ENCODE data around the gene RBM46.

RBM46 gene, protein sequence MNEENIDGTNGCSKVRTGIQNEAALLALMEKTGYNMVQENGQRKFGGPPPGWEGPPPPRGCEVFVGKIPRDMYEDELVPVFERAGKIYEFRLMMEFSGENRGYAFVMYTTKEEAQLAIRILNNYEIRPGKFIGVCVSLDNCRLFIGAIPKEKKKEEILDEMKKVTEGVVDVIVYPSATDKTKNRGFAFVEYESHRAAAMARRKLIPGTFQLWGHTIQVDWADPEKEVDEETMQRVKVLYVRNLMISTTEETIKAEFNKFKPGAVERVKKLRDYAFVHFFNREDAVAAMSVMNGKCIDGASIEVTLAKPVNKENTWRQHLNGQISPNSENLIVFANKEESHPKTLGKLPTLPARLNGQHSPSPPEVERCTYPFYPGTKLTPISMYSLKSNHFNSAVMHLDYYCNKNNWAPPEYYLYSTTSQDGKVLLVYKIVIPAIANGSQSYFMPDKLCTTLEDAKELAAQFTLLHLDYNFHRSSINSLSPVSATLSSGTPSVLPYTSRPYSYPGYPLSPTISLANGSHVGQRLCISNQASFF

GRCh38 chr4:154781126-154781982 lies at the start of gene RBM46:
Gene RBM46 (plus strand): TSS chr4:154781272. CDS start chr4:154796753, 15,481 bp downstream.
- no peak for DNase-seq

- DNase-seq = no peak
These were observed 49.3 kb upstream of the RBM46 start for GRCh38 chr4:154731756-154732155.

GRCh38 chr4:154732669-154733068 lies 48.4 kb upstream of the RBM46 start:
- no peak for DNase-seq

DNA sequence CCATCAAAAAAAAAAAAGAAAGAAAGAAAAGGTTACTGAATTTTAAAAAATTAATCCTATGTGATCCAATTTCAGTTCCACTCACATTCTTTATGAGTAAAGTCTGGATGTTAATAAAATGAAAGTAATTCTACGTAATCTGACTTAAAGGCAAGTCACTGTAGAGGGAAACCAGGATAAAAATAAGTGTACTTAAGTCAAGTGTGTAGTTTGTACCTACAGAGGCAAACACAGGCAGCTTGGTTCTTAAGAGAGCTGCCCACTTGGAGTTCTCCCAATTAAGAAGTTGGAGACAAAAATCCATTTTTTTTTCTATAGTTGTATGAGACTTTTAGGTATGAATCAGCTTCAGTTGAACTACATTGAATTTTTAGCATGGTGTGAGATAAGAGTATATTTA lies 44.3 kb upstream of the RBM46 start:
- no peak for DNase-seq

- DNase-seq = no peak
These were observed 42.6 kb upstream of the RBM46 start for GRCh38 chr4:154738426-154738825.

DNA sequence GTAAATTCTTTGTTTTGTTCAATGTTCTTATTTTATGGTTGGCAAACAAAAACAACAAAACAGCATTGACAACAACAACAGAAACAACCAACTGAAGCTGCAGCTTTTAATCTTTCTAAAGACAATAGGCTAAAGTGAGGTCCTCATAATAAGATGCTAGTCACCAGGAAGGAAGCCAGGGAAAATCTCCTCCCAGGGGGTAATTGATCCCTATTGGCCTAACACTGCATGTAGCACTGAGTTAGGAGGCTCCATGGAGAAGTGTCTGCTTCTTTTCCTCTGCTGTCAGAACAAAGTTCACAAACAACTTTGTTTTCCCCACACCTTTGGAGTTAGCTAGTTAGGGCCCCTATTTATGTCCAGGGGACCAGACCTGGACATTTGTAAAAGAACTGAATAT lies 42.0 kb upstream of the RBM46 start:
- no peak for DNase-seq

DNA sequence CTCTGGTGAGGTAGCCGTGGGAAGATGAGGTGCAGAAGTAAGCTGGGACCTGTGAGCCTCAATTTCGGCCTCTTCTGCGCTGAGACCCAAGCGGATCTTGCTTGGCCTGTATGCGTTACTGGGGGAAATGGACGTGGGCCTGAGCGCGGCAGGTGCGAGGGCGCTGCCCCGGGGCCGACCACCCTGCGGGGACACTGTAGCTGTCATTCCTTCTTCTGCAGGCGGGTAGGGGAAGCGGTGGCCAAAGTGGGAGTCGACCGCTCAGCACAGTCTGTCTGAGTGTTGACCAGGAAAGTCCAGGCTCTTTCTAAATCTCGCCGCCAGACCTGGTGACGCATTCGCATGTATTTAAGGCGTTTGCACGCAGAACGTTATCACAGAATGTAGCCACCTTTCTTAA lies 40.6 kb upstream of the RBM46 start:
- no peak for DNase-seq

DNA sequence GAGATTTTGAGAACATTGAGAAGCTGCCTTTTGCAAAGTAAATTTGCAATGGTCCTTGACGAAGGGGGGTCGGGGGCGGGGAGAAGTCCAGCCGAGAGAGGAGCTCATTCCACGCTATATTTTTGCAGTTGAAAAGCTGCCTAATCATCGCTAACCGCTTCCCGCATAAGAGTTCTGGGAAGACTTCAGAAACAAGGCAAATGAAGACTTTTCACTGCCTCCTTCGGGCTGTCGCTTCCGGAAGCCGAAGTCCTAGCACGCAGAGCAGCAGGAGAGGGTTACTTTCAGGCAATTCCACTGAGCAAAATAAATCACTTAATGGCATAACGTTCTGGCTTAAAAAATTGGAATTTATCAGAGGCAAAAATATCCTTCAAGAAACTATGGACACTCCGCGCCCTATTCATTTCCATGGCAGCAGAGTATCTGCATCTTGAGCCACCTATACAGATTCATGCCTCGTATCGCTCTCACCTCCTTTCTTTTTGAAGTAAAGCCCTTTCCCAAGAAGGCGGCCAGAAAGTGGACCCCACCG lies 39.9 kb upstream of the RBM46 start:
- DNase-seq = no peak

- DNase-seq = no peak
These were observed 38.9 kb upstream of the RBM46 start for GRCh38 chr4:154741922-154742850.

DNA sequence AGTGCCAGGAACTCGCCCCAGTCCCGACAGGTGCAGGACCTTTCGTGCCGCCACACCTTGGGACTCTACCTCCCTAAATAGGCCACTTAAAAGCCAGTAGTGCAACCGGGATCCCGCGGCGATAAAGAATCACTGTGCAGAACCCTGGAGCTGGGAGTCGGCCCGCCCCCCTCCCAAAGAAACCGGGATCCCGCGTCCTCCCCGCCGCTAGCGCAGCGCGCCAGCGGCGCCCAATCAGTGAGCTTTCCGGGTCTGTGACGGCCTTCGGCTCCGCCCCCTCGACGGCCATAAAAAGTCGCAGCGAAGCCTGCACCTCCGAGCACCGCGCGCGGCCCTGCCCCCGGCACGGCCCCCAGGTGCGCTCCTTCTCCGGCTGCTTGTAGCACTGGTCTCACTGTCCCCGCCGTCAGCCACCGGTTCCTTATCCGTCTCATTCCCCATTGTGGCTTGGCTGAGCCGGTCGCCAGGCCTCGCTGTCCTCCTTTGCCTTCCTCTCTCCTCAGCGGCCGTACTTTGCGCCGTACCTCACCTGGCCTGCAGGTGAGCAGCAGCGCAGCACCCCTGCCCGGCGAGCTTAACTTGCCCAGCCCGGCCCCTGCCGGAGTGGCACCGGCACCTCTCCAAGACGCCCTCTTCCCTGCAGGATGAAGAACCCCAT lies 37.3 kb upstream of the RBM46 start, which contains the start of gene LRAT:
Gene LRAT, plus strand, starts transcription at position 318 of the 658 bp plus-strand sequence. Its CDS starts 327 bp downstream, at position 645.
- DNase-seq = no peak

DNA sequence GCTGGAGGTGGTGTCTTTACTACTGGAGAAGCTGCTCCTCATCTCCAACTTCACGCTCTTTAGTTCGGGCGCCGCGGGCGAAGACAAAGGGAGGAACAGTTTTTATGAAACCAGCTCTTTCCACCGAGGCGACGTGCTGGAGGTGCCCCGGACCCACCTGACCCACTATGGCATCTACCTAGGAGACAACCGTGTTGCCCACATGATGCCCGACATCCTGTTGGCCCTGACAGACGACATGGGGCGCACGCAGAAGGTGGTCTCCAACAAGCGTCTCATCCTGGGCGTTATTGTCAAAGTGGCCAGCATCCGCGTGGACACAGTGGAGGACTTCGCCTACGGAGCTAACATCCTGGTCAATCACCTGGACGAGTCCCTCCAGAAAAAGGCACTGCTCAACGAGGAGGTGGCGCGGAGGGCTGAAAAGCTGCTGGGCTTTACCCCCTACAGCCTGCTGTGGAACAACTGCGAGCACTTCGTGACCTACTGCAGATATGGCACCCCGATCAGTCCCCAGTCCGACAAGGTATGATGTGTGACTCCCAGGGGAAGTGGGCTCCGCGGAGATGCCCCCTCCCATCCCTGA lies 36.6 kb upstream of the RBM46 start:
- DNase-seq = no peak

GRCh38 chr4:154757713-154758112 lies 23.4 kb upstream of the RBM46 start:
- DNase-seq = no peak

- DNase-seq = no peak
These were observed 20.2 kb upstream of the RBM46 start for GRCh38 chr4:154760895-154761294.

DNA sequence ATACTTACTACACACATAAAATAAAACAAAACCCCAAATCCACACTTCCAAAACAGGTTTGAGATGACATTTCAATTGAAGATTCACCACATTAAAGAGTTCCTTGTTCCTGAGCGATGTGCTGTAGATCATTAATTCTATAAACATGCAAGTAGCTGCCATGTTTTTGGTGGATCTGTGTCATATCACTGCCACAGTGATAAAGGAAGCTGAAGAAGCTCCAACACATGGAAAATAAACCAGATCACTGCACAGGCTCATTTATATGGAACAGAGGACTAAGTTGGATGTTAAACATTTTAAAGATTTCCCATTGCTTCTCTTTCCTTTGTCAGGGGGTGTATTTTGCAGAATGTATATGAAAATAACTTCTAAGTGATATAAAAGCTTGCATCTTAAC lies 2.8 kb upstream of the RBM46 start:
- DNase-seq = no peak

- DNase-seq = no peak
These were observed 1.6 kb upstream of the RBM46 start for GRCh38 chr4:154779362-154779947.

DNA sequence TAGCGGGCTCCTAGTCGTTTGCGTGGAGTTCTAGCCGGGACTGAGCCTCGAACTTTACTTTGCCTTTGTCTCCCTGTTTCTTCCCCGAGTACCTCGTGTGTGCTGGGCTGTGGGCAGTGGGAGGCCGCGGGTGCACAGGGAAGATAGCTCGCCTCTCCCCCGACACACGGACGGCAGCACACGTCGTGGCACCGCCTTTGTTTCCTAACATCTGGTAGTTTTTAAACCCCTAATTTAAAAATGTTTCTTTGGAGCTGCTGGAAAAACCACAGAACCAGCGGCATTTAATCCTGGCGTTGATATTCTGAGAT lies 866 bp downstream of the RBM46 start:
- DNase-seq = no peak

DNA sequence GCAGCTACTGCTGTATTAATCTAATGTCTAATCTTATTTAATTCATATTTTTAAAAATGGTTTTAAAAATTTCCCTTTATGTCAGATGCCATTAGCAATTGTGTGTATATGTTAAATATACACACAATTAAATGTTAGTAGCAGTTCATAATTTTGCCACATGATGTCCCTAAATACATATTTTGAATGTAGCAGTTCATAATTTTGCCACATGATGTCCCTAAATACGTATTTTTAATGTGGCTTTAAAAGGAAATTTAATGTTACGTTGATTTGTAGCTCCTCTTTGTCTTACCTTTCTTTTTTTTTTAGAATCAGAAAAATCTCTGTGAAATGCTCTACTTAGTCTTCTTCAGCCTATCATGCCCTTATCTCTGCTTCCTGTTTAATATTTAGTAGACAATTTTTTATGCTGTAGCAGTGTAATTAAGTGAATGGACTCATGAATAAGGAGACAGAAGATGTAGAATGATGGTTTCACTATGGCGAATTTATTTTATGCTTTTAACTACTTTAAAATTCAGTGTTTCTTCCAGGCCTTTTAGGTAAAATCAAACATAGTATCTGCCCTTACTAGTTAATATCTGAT lies 26.1 kb downstream of the RBM46 start:
- DNase-seq = no peak

DNA sequence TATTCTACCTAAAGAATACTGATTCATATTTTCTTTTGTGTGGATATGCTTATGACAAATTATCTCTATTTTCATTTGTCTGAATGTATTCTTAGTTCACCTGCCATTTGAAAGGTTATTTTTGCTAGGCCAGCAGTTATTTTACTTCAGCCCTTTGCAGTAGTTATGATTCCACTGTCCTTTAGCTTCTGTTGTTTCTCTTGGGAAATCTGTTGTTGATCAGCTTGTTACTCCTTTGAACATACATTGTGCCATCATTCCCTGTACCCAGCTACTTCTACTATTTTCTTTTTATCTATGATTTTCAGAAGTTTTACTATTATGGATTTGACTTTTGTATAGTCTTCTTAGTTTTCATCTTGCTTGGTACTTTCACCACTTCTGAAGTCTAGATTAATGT lies 37.2 kb downstream of the RBM46 start:
- no peak for DNase-seq

- no peak for DNase-seq
These were observed 41.7 kb downstream of the RBM46 start for GRCh38 chr4:154822775-154823174.

DNA sequence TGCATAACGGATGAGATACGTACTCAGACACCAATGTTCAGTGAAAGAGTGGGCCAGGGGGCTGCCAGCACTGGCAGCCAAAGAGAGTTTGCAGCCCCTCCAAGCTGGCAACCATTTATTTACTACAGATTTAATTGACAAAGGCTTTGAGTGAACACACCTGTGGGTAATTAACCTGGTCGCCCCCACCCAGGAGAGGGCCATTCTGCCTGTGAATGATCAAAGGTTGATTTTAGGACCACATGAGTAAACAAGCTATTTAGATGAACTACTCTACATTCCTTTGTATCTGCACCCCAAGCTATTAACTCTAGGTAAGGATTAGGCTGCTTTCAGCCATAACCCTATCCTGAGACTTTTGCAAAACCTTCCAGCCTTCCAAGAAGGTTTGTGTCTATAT lies 55.0 kb downstream of the RBM46 start:
- no peak for DNase-seq

DNA sequence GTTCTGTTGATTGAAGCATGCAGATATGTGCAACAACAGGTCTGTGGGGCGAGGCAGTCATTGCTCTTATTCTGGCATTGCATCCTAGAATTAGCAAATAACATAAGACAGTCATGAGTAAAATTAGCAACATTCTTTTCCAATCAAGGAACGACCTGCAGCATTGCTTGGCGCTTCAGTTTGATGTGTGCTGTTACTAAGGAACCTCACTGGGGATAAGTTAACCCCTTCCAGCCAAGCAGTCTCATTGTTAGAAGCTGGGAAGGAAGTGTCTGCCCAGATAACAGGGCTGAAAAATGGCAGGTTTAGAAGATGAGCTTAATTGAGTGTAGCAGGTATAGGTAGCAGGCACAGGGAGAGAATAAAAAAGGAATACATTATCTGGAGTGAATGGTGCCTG lies 55.4 kb downstream of the RBM46 start:
- no peak for DNase-seq
